ENCODE results near the gene LYPD4. TPM values are rescaled to one million over a fixed set of nuclear protein-coding genes. Genes with fewer than 3 reads are reported as not detected.

Gene LYPD4
- total RNA-seq, 1 donor from 2014 or later: not detected

GRCh38 chr19:41864374-41864773, 19.9 kb upstream of the LYPD4 start:
- H3K4me3 ChIP-seq: no peak overlapping the region
- no peak for TF ChIP-seq CTCF (IDR thresholded peaks at IDR 0.05; ENCODE audit: borderline replicate concordance)
- no peaks in the 10 kb centered on the region for H3K9me3 ChIP-seq (replicated peaks)
- H3K4me1 ChIP-seq: peaks cover 76% of the 10 kb centered on the region
- DNase-seq: no peak
- no peaks in the 10 kb centered on the region for H3K27me3 ChIP-seq (ENCODE audit: low read depth)
- intact Hi-C loops (cut with micrococcal nuclease): loop anchor here (10.0 kb wide), 1 partner anchor 70 kb away; no protein-coding TSS in a partner anchor
- H3K36me3 ChIP-seq: peaks cover 78% of the 10 kb centered on the region
- H3K27ac ChIP-seq (replicated peaks): no peak overlapping the region

- Histone ChIP-seq H3K9me3 (replicated peaks) (no peaks in the 10 kb centered on the region), H3K4me3 (no peak overlapping the region), H3K4me1 (peaks cover 73% of the 10 kb centered on the region), H3K27me3 (ENCODE audit: low read depth) (no peaks in the 10 kb centered on the region), H3K27ac (replicated peaks) (no peak overlapping the region), H3K36me3 (peaks cover 70% of the 10 kb centered on the region)
- DNase-seq: no peak
- no peak for TF ChIP-seq CTCF (IDR thresholded peaks at IDR 0.05; ENCODE audit: borderline replicate concordance)
- intact Hi-C loops (cut with micrococcal nuclease): loop anchor here (10.0 kb wide), 1 partner anchor 71 kb away; no protein-coding TSS in a partner anchor
Observed at GRCh38 chr19:41863209-41863931, 18.9 kb upstream of the LYPD4 start.

DNA sequence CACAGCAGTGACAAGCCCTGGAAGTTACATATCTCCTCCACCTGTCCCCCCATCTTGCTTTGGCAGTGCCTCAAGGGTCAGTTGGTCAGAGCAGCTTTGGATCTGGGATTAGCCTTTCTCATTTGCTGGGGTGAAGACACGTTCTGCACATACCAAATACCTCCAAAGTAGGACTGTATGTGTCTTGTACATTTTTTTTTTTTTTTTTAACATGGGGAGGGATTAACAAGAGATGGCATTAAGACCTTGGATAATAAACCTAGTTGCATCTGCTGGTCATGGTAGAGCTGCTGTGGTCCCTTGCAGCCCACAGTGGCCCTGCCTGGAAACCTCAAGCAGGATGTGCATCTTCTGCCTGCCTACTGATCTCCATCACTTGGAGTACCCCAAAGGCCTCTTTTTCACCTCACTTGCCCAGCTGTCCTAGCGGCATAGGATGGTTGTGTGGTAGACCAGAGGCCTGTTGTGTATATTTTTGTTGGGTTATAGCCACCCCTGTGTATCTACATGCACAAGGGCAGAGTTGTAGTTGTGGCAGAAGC, 18.0 kb upstream of the LYPD4 start:
- DNase-seq: no peak
- no peak for TF ChIP-seq CTCF (IDR thresholded peaks at IDR 0.05; ENCODE audit: borderline replicate concordance)
- Histone ChIP-seq H3K27ac (replicated peaks) (no peak overlapping the region), H3K36me3 (peaks cover 61% of the 10 kb centered on the region), H3K27me3 (ENCODE audit: low read depth) (no peaks in the 10 kb centered on the region), H3K4me1 (peaks cover 65% of the 10 kb centered on the region), H3K4me3 (no peak overlapping the region), H3K9me3 (replicated peaks) (no peaks in the 10 kb centered on the region)
- intact Hi-C loops (cut with micrococcal nuclease): loop anchor here (10.0 kb wide), 1 partner anchor 72 kb away; no protein-coding TSS in a partner anchor

DNA sequence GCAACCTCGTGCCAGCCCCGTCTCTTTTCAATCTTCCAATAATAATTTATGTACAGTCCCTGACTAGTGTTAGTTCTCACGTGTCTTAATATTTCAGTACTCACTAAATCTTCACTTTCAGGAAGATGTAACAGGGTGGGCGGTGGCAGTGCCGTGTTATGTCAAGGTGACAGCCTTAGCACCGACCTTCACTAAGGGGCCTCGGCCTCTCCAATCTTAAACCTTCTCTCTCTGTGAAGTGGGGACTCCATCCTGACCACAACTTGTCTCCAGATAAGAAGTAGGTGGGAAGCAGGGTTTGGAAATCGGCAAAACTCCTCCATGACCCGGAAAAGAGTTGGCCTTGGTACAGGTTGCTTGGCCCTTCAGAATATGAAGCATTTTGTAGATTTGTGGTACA, 17.4 kb upstream of the LYPD4 start:
- intact Hi-C loops (cut with micrococcal nuclease): loop anchor here (10.0 kb wide), 1 partner anchor 73 kb away; no protein-coding TSS in a partner anchor
- no peak for TF ChIP-seq CTCF (IDR thresholded peaks at IDR 0.05; ENCODE audit: borderline replicate concordance)
- H3K27me3 ChIP-seq (ENCODE audit: low read depth): no peaks in the 10 kb centered on the region
- H3K9me3 ChIP-seq (replicated peaks): no peaks in the 10 kb centered on the region
- peaks cover 57% of the 10 kb centered on the region for H3K36me3 ChIP-seq
- H3K4me1 ChIP-seq: peaks cover 65% of the 10 kb centered on the region
- no peak for DNase-seq
- no peak overlapping the region for H3K27ac ChIP-seq (replicated peaks)
- peak overlapping the region; percentile 95 for H3K4me3 ChIP-seq

DNA sequence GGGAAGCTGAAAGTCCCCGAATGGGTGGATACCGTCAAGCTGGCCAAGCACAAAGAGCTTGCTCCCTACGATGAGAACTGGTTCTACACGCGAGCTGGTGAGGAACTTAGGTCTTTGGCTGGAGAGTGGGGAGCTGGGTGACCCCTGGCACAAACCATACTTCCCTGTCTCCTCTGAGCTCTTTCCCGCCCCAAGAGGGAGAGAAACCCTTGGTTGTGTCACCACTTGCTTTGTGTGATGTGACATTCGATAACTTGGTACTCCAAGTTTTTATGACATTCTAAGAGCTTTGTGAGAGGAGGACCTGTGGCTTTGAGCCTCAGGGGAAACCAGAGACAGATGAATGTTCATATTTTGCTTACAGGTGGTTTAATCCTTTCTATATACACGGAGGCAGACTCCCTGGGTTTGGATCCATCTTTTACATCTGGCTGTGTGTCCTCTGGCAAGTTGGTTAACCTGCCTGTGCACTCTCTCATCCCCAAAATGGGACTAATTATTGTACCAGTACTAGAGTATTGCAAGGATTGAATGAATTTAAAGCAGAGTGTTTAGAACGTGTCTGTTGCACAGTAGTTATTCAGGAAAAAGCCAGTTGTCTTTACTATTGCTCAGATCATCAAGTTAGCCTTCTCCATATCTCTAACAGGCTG, 16.8 kb upstream of the LYPD4 start:
- TF ChIP-seq CTCF (IDR thresholded peaks at IDR 0.05; ENCODE audit: borderline replicate concordance): no peak
- H3K27me3 ChIP-seq (ENCODE audit: low read depth): peaks cover 2% of the 10 kb centered on the region
- peaks cover 61% of the 10 kb centered on the region for H3K4me1 ChIP-seq
- peaks cover 51% of the 10 kb centered on the region for H3K36me3 ChIP-seq
- DNase-seq: no peak
- H3K27ac ChIP-seq (replicated peaks): peak overlapping the region; percentile 99
- no peaks in the 10 kb centered on the region for H3K9me3 ChIP-seq (replicated peaks)
- H3K4me3 ChIP-seq: peak overlapping the region; percentile 95
- intact Hi-C loops (cut with micrococcal nuclease): loop anchor here (10.0 kb wide), 1 partner anchor 74 kb away; no protein-coding TSS in a partner anchor
